AG08396 (cell line): ENCODE measurements around the gene SIVA1.
A peak's percentile ranks its signal among the peaks of the same experiment; 100 is the strongest.
"Not testable (repeated sequence)": the region's sequence is repeated elsewhere in the genome, so short reads cannot be mapped to it uniquely, and the experiment has no call there.

Source experiments
- DNase-seq: peaks from one replicate; pipeline ENCODE4 v3.0.0; 2012; ENCODE audit warnings: low spot score, mixed read lengths

SIVA1 gene

DNA sequence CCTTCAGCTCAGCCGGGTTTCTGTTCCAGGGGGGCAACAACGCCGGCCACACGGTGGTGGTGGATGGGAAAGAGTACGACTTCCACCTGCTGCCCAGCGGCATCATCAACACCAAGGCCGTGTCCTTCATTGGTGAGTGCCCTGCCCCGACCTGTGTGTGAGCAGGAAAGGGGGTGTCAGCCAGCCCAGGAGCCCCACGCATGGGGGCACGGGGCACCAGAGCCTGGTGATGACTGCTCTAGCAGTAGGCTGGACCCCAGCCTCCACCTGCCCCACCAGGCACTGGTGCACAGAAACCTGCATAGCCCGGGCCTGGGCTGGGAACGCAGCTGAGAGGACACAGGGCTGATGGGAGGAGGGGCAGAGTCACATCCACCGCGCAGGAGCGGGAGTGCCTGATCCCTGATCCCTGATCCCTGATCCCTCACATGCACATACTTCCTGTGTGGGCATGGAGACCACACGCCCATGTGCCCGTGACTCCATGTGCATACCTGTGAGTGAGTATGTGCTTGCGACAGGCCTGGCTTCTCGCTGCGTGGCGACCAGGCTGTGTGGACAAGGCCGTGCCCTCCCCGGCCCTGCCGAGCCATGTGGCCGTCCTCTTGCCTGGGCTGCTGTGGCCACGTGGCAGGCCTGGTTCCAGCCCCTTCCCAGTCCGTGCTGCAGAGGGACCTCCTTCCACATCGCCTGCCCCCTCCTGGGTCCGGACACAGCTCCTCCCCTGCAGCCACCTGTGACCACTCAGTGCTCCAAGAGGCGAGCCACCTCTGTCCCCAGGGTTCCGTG lies 17.8 kb upstream of the SIVA1 start:
- DNase-seq: peak; percentile 11

DNA sequence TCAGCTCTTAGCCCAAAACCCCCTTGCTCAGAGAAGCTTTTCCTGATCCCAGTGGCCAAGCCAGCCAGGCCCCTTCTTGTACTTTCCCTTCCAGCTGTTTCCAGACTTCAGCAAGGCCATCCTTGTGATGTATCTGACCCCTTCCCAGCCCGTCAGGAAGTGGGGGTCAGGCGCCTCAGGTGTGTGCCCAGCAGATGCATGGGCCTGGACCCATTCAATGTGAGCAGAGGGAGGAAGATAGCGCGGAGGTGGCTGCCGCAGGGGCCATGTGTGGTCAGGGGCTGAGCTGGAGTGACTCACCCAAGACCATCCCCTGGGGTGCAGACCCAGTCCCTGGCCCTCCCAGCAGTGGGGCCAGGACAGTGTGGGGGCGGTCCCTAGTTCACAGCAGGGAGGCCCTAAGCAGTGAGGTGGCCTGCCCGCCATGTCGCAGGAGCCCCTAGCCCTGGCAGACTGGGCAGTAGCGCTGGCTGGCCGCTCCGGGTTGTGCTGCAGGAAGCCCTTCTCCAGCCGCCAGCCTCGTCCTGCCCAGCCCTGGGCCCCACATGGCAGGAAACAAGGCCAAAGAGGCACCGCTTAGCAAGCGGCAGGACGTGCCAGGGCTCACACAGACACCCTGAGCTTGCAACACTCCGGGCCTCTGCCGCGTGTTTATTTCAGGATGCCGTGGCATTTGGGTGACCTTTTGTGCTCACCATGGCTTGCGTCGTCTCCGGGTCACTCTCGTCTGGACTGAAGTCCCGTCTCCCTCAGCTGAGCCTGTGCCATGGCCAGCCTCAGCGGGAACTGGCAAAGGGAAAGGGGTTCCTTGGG lies 16.9 kb upstream of the SIVA1 start:
- peak; percentile 86 for DNase-seq

DNA sequence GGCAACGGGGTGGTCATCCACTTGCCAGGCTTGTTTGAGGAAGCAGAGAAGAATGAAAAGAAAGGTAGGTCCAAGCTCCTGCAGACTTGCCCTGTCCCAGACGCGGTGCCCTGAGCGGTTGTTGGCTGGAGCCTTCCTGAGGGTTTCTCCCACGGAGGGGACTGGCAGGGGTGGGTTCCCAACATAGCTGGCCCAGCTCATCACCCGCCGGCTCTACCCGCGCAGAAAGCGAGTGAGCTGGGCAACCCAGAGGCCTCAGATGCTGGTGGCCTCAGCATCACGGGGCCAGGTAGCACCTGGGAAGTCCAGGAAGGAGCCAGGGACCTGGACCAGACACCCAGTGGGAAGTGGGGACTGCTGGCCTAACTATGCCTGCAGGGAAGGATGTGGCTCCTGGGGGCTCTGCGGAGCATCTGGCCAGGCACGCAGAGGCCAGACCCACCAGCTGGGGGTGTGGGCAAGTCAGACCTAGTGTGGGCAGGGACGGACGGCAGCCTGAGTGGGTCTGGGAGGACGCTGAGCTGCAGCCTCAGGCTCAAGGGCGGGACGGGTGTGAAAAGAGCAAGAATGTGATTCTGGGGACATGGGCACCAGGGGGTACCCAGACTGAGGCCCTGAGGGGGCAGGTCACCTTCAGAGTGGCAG lies 14.4 kb upstream of the SIVA1 start:
- no peak for DNase-seq

DNA sequence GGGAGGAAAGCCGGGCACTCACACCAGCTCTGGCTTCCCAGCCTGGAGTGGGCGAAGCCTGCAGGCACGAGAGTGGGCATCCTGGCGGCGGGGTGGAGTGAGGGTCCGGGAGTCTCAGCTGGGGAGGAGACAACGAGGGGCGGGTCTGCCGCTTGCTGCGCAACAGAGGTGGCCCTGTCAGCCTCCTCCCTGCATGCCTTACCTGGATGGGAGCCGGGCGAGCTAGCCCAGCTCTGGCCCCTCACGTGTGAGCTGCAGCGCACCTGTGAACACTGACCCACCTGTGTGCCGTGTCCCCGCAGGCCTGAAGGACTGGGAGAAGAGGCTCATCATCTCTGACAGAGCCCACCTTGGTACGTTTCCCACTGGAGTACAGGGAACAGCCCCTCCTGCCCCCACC lies 13.9 kb upstream of the SIVA1 start:
- no peak for DNase-seq

DNA sequence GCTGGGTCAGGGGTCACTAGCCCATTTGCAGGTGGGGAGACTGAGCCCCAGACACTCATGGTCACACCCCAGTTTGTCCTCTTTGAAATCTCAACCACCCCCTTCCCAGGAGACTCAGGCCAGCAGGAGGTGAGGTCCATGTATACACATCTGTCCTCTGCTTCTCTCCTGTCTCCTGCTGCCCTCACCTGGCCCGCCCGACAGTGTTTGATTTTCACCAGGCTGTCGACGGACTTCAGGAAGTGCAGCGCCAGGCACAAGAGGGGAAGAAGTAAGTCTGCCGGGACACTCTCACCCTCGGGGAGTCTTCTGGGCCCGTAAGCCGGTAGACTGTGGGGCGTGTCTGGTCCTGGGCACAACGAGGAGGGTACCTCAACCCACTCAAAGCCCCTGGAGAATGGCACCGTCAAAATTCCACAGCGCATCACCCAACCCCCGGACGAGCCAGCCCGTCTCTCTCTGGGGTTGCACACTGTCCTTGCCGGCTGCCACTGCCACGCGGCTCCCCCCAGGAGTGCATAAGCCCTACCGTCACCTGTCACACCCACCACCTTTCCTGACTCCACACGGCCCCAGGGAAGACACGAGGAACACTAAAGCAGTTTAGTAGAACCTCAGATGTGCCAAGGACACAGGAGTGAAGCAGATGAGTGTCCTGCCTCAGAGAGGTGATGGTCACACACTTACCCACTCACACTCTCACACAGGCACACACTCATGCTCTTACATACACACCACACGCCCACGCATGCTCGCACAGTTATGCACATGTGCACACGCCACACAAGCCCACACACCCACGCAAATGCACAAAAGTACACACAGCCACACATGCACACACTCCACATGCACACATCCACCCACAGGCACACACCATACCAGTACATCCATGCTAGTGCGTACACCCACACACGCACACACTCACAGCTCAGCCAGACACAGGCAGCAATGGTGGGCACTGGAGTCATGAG lies 13.1 kb upstream of the SIVA1 start:
- DNase-seq: no peak

DNA sequence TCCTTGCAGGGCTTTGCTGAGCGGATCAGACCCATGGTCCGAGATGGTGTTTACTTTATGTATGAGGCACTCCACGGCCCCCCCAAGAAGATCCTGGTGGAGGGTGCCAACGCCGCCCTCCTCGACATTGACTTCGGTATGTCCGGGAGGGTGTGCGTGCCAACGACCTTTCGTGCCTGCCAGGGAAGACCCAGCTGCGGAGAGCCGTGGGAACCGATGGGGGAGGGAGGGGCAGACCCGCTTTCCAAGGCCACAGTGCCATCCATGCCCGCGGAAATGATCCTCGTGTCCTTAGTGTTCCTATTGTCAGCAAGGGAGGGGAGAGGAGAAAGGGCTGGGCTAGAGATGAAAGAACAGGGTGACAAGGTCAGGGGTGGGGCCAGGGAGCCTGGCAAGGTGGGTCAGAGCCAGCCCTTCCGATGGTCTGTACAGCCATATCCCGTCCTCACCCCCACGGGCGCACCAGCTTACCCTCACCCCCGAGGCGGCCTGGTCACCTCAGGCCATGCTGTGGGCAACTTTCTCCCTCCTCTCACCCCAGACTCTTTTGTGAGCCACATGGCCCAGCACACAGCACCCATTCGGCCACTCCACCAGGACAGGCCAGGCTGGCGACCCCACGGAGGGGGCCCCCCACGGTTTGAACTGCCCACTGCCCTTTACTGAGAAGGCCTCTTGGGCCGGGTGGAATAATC lies 11.7 kb upstream of the SIVA1 start:
- no peak for DNase-seq

DNA sequence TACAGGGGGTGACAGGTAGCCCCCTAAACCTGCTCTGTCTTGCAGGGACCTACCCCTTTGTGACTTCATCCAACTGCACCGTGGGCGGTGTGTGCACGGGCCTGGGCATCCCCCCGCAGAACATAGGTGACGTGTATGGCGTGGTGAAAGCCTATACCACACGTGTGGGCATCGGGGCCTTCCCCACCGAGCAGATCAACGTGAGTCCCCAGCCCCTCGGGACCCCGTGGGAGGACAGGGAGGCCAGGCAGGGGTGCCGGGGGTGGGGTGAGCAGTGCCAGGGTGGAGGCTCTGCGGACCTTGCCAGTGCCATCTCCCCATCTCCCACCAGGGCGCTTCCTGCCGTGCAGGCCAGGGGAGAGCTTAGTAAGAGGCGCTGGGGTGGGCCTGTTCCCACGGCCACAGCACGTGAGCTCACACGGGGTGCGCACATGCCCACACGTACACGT lies 11.1 kb upstream of the SIVA1 start:
- no peak for DNase-seq

DNA sequence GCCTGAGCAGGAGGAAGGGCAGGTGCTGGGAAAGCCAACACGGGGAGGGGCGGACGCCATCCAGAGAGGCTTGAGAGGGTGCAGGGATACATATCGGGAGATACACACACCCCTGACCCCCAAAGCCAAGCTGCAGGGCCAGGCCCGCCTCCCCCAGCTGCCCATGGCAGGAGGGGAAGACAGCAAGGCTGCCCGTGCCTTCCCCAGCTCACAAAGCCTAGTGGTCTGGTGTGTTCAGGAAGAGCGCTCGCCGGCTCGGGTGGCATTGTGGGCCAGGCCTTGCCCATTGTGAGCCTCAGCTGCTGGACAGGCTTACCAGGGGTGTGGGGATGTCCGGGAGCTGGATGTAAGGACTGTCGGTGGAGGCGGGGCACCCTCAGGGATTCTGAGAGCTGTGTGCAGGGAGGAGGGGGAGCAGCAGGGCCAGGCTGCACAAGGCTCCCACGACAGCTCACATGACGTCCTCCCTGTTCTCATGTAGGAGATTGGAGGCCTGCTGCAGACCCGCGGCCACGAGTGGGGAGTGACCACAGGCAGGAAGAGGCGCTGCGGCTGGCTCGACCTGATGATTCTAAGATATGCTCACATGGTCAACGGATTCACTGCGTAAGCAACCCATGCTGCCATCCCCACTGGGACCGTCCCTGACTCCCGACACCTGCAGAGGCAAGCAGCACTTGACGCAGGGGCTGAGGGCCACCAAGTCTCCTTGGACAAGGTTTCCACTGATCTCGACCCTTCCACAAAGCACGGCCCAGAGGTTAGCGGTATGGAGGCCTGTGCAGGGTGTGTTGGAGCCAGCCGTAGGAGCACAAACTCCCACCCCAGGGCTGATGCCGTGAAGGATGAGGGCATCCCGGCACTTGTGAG lies 10.1 kb upstream of the SIVA1 start:
- DNase-seq: no peak

DNA sequence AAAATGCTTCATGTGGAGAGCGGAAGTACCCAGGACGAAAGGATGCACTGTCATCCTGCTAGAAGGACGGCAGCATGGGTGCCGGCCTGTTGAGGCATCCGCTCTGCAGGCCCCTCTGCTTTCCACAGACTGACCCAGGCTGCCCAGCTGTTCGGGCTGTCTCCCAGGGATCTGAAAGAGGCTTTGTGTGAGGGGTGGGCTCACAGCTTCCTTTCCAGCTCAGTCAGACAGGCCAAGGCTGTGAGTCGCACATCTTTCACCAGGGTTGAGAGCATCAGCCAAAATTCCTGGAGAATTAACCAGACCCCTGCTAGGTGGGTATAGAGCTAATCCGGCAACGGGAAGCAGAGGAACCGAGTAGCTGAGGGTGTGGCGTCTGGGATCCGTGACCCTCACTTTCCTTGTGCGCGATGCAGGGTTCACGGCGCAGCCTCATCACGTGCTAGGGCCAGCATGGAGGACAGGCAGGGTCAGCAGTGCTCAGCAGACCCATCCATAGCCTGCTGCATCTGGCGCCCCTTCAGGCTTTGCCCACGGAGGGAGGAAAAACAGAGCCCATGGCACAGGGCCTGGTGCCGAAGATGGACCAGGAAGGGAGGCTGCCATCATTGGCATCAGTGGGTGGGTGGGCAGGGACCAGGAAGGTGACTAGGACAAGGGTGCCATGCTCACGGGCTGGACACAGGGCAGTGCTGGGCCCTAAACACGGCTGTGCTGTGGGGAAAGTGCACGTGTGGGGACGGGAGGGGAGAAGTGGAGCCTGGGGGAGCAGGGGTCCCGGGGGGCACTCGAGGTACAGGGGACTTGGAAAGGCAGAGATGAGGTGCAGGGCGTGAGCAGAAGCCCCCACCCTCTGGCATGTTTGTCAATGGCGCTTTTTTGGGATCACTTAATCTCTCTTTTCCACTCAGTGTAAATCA lies 9.2 kb upstream of the SIVA1 start:
- peak; percentile 62 for DNase-seq

DNA sequence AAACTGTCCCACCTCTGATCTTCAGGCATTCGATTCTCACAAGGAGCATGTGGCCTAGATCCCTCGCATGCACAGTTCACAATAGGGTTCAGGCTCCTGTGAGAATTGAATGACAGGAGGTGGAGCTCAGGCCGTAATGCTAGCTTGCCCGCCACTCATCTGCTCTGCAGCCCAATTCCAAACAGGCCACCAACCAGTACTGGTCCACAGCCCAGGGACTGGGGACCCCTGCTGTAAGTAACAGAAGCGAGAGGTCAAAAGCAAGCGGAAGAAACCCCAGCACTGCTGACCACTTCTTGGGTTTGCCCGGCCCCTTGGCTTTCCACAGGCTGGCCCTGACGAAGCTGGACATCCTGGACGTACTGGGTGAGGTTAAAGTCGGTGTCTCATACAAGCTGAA lies 8.5 kb upstream of the SIVA1 start:
- no peak for DNase-seq

DNA sequence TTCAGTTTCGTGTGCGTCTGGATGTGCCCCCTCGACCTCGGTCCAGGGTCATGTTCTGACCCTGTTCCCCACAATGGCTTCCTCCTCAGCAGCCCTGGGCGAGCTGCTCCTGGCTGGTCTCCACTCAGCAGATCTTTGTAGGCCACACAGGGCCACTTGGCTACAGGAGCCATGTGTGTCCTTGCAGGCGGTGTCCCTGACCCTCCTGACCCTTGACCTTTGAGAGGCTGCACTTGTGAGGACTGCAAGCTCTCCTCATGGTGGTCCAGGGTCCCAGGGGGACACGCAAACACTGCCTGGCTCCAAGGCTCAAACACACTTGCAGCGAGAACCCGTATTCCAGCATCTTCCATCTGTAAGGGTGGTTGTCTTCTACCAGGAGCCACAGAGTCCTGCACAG lies 7.5 kb upstream of the SIVA1 start:
- no peak for DNase-seq

DNA sequence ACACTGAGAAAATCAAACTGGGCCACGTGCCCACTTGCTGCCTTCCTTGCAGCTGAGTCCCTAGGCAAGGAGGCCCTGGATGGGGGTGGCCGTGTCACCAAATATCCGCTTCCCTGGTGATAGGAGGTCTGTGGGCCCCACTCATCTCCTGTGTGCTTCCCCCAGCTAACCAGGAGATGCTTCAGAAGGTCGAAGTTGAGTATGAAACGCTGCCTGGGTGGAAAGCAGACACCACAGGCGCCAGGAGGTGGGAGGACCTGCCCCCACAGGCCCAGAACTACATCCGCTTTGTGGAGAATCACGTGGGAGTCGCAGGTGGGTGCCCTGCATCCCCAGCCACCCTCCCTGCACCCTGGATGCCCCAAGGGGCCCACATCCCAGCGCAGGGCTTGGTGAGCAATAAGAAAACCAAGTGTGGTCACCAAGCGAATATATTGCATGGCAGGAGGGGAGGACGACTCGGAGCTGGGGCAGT lies 6.8 kb upstream of the SIVA1 start:
- no peak for DNase-seq

DNA sequence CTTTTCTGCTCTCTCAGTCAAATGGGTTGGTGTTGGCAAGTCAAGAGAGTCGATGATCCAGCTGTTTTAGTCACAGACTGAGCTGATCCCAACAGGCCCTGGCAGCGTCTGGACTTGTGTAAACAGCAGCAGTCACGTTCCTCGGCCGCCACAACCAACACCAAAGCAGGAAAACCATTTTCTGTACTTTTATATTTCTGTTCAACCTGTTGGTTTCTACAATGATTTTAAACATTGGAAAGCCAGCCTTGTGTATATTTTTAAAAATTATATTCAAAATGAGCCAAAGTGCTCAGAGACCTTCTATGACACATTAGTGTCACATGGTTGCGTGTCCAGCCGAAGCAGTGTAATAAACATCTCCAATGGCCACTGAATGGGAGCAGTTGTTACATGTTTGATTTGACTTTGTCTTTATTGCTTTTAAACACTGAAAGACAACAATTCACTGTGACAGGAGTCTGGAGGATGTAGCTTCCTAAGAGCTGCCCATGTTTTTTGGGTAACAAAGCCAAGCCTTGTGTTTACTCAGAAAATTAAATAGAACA lies 5.9 kb upstream of the SIVA1 start:
- peak; percentile 84 for DNase-seq

DNA sequence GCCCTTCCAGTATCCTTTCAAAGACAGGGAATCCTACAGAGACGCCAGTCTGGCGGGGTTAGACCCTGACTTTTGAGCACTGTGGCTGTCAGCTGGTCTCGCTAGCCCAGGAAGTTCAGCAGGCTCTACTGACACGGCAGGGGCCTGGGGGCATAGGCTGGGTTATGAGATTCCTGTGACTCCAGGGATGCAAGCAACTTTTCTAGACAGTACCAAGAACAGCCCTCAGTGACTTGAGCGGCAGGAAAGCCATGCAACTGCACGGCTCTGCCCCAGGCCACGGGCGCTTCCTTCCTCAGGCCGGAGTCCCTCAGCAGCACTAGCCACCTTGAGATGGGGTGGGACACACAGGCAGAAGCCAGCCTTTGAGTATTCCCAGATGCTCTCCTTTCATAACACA lies 5.1 kb upstream of the SIVA1 start:
- no peak for DNase-seq

DNA sequence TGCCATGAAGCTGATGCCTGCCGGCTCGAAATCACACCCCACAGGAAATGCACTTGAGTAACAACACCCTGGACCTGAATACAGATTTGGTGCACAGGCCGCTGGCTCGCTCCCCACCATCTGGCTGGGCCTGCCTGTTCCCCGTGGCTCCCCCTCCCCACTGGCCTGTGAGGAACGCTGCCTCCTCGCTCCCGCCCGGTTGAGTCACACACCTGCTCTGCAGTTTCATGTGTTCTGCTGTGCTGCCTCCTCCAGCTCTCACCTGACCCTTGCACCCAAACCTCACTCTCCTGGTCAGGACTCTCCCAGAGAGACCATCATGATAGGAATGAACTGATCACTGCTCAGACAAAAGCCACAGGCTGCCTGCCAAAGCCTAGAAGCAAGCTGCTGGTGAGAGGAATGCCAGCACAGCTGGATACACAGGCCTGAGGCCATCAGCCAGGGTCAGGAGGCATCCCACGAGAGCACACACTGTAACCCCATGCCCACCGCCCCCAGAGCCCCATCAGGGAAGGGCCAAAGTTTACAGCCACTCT lies 3.8 kb upstream of the SIVA1 start:
- peak; percentile 74 for DNase-seq

DNA sequence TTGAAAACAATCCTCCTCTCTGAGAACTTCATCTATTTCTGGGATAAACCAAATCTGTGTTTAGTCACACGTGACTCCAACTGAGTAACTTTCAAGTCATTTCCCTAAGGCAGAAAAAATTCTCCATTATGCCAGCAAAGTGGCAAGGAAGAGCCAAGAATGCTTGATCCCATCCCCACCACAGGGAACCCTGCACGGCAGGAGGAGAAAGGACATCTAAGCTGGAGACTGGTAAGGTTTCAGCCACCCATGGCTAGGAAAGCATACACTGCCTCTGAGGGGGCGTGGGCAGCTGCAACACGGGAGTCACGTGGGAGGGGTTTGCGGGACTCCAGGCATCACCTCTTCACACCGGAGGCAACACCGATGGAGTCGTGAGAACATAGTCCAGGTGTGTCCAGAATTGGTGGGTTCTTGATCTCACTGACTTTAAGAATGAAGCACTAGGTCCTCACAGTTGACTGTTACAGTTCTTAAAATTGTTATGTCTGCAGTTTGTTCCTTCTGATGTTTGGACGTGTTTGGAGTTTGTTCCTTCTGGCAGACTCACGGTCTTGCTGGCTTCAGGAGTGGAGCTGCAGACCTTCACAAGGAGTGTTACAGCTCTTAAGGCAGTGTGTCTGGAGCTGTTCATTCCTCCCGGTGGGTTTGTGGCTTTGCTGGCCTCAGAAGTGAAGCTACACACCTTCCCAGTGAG lies 2.7 kb upstream of the SIVA1 start:
- DNase-seq: no peak

DNA sequence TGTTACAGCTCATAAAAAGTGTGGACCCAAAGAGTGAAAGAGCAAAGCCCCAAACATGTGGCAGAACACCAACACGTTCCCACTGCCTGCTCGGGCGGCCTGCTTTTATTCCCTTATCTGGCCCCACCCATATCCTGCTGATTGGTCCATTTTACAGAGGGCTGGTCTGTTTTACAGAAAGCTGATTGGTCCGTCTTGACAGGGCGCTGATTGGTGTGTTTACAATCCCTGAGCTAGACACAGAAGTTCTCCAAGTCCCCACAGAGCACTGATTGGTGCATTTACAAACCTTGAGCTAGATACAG lies 2.2 kb upstream of the SIVA1 start:
- not testable (repeated sequence) for DNase-seq
